Cardiac atrium fibroblast (primary cell): ENCODE data around the gene DMPK. TPM values are rescaled to one million over a fixed set of nuclear protein-coding genes. Genes with fewer than 3 reads are reported as not detected.

Experiments
- total RNA-seq: library from RNA; depleted of rRNA; stranded (reverse); fragments of >200 nt; gene quantifications from 2 replicates; pipeline ENCODE4 v1.2.3, GENCODE V29; 2015

Gene DMPK, protein sequence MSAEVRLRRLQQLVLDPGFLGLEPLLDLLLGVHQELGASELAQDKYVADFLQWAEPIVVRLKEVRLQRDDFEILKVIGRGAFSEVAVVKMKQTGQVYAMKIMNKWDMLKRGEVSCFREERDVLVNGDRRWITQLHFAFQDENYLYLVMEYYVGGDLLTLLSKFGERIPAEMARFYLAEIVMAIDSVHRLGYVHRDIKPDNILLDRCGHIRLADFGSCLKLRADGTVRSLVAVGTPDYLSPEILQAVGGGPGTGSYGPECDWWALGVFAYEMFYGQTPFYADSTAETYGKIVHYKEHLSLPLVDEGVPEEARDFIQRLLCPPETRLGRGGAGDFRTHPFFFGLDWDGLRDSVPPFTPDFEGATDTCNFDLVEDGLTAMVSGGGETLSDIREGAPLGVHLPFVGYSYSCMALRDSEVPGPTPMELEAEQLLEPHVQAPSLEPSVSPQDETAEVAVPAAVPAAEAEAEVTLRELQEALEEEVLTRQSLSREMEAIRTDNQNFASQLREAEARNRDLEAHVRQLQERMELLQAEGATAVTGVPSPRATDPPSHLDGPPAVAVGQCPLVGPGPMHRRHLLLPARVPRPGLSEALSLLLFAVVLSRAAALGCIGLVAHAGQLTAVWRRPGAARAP
- 12.0 and 21.7 TPM in 2 replicates for total RNA-seq

DNA sequence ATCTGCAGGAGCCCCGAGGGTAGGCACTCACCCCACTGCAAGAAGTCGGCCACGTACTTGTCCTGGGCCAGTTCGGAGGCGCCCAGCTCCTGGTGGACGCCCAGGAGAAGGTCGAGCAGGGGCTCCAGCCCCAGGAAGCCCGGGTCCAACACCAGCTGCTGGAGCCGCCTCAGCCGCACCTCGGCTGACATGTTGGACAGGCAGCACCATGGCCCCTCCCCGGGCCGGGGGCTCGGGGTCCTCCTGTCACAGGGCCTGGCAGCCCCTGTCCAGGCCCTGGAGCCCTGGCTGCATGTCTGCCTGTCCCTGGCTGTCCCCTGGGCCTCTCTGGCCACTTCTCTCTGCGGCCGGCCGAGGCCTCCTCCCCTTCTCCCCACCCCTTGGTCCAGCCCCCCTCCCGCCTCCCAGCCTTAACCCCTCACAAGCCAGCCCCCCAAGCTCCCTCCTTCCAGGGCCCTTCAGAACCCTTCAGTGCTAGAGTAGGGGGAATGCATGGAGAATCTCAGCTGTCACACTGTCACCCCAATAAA lies at the start of gene DMPK:
Gene DMPK (minus strand): TSS at position 329 of the 530 bp plus-strand sequence. CDS start 138 bp downstream, at position 191.

DNA sequence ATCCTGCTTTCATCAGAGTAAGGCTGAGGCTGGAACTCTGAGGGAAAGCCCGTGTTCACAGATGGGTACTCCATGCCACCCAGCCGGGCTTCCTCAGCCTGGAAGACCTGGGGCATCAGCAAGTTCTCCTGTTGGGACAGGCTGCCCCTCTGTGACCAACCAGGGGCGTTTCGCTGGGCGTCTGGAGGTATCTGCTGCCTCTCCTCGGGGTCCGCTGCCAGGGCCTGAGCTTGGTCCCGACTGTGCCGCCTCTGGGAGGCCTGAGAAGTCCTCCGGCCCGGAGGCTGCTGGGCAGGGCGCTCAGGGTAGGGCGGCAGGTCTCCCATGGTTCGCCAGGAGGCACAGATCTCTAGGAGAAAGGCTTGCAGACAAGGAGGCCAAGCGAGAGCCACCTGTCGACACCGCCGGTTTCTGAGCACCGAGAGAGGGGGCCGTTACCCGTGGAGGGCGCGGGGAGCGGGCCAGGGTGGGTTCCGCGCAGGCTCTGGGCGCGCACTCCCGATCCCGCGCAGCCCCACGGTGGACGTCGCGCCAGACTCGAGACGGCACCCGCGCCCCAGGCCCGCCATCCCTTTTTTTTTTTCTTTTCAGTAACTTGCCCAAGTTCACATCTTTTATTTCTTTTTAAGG lies 32.7 kb upstream of the DMPK start, which contains the start of gene RSPH6A:
Gene RSPH6A (minus strand): TSS at position 458 of the 630 bp plus-strand sequence. CDS start 132 bp downstream, at position 326.

DNA sequence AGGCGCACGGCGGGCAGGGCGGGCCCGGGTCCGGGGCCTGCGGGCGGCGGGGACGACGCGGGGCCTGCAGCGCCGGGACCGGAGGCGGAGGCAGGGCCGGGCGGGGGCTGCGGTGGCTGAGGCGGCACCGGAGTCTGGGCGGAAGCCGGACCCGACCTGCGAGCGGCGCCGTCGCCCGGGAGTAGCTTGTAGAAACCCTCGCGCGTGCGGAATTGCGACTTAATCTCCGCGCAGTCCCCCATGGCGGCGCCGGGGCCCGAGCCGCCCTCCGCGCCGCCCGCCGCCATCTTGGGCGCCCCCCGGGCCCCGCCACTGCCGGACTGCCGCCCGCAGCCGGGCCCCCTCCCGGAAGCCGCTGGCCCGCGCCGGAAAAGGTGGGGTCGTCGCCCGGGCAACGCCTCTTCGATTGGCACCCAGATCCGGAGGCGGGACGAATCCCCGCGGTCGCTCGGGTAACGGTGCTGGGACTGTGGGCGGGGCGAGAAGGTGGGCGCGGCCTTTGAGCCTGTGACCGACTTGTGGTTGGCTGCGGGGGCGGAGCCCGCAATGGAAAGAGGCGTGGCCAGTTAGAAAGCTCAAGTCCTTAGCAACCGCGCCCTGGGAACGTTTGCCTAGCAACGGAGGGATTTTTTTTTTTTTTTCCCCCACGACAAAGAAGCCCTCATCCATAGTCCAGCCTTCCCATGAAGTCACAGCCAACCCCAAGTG lies 10.3 kb upstream of the DMPK start, which contains the start of gene DMWD:
Gene DMWD (minus strand): TSS at position 376 of the 708 bp plus-strand sequence. CDS start 89 bp downstream, at position 287.

DNA sequence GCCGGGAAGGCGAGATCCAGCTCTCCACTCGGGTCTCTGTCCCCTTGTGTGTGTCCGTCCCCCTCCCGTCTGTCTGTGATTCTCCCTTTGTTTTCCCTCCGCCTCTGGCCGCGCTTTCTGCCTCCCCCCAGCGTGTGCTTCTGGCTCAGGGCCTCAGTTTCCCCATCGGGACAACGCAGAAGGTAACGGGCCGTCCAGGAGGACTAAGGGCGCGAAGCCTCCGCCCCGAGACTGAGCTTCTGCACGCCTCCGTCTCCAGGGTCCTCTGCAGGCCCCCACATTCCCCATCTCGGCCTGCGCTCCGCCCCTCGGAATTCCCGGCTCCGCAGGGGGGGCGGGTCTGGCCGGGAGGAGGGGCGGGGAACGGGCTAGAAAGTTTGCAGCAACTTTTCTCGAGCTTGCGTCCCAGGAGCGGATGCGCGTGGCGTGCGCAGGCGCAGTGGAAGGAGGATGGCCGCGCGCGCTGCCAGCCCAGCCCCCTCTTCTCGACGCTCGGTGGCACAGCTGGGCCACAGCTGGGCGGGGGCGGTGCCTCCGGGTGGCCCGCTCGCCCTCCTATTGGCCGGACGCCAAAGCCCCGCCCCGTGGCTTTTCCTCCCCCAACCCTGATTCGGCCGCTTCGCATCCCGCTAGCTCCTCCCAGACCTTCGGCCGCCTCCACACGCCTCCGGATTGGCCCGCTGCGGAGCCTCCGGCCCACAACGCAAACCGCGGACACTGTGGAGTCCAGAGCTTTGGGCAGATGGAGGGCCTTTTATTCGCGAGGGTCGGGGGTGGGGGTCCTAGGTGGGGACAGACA lies 13.1 kb downstream of the DMPK start, which contains the start of gene SIX5:
Gene SIX5 (minus strand): TSS at position 269 of the 799 bp plus-strand sequence. CDS start 408 bp downstream, outside the sequence.

DNA sequence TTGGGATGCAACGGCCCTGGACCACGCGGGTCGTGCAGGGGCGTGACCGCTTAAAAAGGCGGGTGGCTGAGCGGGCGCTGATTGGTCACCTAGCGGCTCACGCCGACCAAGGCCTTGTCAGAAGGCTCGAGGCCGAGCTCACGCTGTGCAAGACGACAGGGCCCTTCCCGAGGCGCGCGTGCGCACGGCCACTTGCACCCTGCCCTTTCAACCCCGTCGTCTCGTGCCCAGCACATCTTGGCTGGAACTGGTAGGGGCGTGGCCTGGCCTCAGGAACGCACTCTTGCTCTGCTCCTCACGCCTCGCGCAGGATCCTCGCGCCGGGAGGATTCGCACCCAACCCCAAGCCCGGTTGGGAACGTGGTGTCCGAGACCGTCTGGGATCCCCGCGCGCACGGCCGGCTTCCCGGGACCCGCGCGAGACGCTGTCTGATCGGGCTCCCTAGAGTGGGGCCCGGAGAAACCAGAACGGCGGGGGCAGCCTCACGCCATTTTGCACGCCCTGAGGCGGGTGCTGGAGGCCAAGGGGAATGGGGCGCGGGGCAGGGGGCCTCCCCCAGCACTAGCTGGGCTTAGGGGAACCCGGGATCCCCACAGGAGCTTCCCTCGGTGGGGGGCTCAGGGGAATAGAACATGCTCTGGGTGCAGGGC lies 49.0 kb downstream of the DMPK start, which contains the start of gene MEIOSIN:
Gene MEIOSIN (plus strand): TSS at position 280 of the 651 bp plus-strand sequence. CDS start 1,938 bp downstream, outside the sequence.

DNA sequence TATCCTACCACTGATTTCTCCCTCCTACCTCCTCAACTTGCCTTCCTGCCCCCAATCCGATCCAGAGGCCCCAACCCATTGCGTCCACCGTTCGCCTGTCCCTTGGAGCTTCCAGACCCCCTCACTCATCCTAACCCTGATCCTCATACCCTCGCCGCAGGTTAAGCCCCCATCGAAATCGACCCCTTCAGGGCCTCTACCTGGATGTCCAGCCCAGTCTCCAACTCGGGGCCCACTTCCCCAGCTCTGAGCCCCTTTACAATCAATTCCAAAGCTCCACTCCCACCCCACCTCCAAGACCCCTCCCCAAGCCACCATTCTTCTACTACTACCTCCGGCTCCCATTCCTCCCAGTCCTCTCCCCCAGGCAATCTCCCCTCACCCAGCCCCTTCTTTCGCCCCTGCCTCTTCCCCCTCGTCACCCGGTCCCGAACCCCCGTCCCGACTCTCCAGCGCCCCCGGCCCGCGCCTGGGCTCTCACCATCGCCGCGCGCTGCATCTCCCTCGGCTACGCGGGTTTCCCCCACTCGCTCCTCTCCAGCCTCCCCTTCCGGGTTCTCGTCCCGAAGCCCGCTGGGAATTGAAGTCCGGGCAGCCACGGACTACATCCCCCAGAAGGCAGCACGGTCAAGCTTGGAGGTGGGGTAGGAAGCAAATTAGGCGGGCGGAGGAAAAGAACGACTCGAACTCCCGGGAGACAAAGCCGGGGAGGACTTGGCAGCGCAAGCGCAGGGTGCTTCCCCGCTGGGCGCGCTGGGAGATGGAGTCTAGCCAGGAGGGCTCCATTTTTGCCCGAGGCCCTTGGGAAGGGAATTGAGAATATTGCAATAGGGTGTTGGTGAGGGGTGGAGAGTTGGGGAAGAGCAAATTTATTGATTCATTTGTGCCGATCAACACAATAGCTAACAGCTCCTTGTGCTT lies 51.7 kb downstream of the DMPK start, which contains the start of gene FBXO46:
Gene FBXO46 (minus strand): TSS at position 529 of the 921 bp plus-strand sequence. CDS start 17,401 bp downstream, outside the sequence.

Other genes starting within 250 kb of the DMPK start
- gene OPA3, start 197.7 kb downstream of the DMPK start, total RNA-seq: 6.5 and 12.1 TPM in 2 replicates
- 2.7 and 5.2 TPM in 2 replicates for gene GPR4, start 180.3 kb downstream of the DMPK start, total RNA-seq
- 16.8 and 18.8 TPM in 2 replicates for gene EML2, start 143.1 kb downstream of the DMPK start, total RNA-seq
- under 0.01 and 0.49 TPM in 2 replicates for gene GIPR, start 114.3 kb downstream of the DMPK start, total RNA-seq
- 260 and 275 TPM in 2 replicates for gene SNRPD2, start 90.5 kb downstream of the DMPK start, total RNA-seq
- gene QPCTL, start 89.8 kb downstream of the DMPK start, total RNA-seq: 18.2 and 19.3 TPM in 2 replicates
- 7.1 and 8.1 TPM in 2 replicates for gene FBXO46, start 51.6 kb downstream of the DMPK start, total RNA-seq
- not detected in 2 replicates for gene MEIOSIN, start 49.1 kb downstream of the DMPK start, total RNA-seq
- 19.6 and 20.0 TPM in 2 replicates for gene SIX5, start 13.2 kb downstream of the DMPK start, total RNA-seq
- gene DMWD, start 10.4 kb upstream of the DMPK start, total RNA-seq: 25.1 and 30.5 TPM in 2 replicates
- gene RSPH6A, start 32.8 kb upstream of the DMPK start, total RNA-seq: not detected in 2 replicates
- 30.7 and 33.9 TPM in 2 replicates for gene SYMPK, start 80.7 kb upstream of the DMPK start, total RNA-seq
- not detected in 2 replicates for gene FOXA3, start 81.8 kb upstream of the DMPK start, total RNA-seq
- 24.0 and 28.4 TPM in 2 replicates for gene IRF2BP1, start 103.7 kb upstream of the DMPK start, total RNA-seq
- gene MYPOP, start 120.1 kb upstream of the DMPK start, total RNA-seq: 1.6 and 2.1 TPM in 2 replicates
- not detected in 2 replicates for gene NANOS2, start 132.3 kb upstream of the DMPK start, total RNA-seq
- 0.32 and 0.90 TPM in 2 replicates for gene NOVA2, start 191.4 kb upstream of the DMPK start, total RNA-seq
- gene CCDC61, start 213.0 kb upstream of the DMPK start, total RNA-seq: 6.1 and 6.8 TPM in 2 replicates
- gene PGLYRP1, start 240.6 kb upstream of the DMPK start, total RNA-seq: not detected in 2 replicates